Duodenal mucosa (tissue), 2 donors: Measurements from ENCODE around the gene ZNF212.

Experiments used
- H3K27ac ChIP-seq: one replicate; pipeline ENCODE4 v1.7.0; 2013; ENCODE audit warnings: low read depth, low read length
- H3K27me3 ChIP-seq, 2 donors: one replicate each; pipeline ENCODE4 v1.7.0; 2013; ENCODE audit warnings: low read length in 2 of 2, control low read depth in 1 of 2; ENCODE audit not compliant: insufficient read depth in 2 of 2, control insufficient read depth in 1 of 2
- H3K36me3 ChIP-seq, 2 donors: one replicate each; pipeline ENCODE4 v1.7.0; 2013; ENCODE audit warnings: low read length in 2 of 2, control low read depth in 1 of 2; ENCODE audit not compliant: insufficient read depth in 2 of 2, control insufficient read depth in 1 of 2
- H3K4me1 ChIP-seq, 2 donors: one replicate each; pipeline ENCODE4 v1.7.0; 2013; ENCODE audit warnings: low read length in 2 of 2, control low read depth in 1 of 2; ENCODE audit not compliant: insufficient read depth in 2 of 2, control insufficient read depth in 1 of 2
- H3K4me3 ChIP-seq, 2 donors: one replicate each; pipeline ENCODE4 v1.7.0; 2013; ENCODE audit warnings: low read length in 2 of 2, low read depth in 1 of 2
- H3K9ac ChIP-seq, 2 donors: one replicate each; pipeline ENCODE4 v1.7.0; 2013; ENCODE audit warnings: low read length in 2 of 2, low read depth in 1 of 2
- H3K9me3 ChIP-seq, 2 donors: one replicate each; pipeline ENCODE4 v1.7.0; 2013; ENCODE audit warnings: low read length in 2 of 2, control low read depth in 1 of 2; ENCODE audit not compliant: control insufficient read depth in 1 of 2

Gene ZNF212

GRCh38 chr7:149252378-149252777 lies 12.9 kb downstream of the ZNF212 start:
- H3K27me3 ChIP-seq: no peaks in the 10 kb centered on the region
- no peak overlapping the region for H3K27ac ChIP-seq
- H3K4me3 ChIP-seq: no peak overlapping the region
- H3K4me1 ChIP-seq: no peaks in the 10 kb centered on the region
- no peaks in the 10 kb centered on the region for H3K9me3 ChIP-seq
- peaks cover 38 to 65% of the 10 kb centered on the region in 2 donors for H3K36me3 ChIP-seq
- H3K9ac ChIP-seq: no peak overlapping the region

GRCh38 chr7:149253665-149254064 lies 14.2 kb downstream of the ZNF212 start:
- no peak overlapping the region for H3K4me3 ChIP-seq
- H3K27ac ChIP-seq: no peak overlapping the region
- H3K36me3 ChIP-seq: peaks cover 38 to 58% of the 10 kb centered on the region in 2 donors
- H3K9me3 ChIP-seq: no peaks in the 10 kb centered on the region
- no peaks in the 10 kb centered on the region for H3K4me1 ChIP-seq
- H3K27me3 ChIP-seq: no peaks in the 10 kb centered on the region
- no peak overlapping the region for H3K9ac ChIP-seq

- no peak overlapping the region for H3K27ac ChIP-seq
- peaks cover 38 to 55% of the 10 kb centered on the region in 2 donors for H3K36me3 ChIP-seq
- no peak overlapping the region for H3K9ac ChIP-seq
- H3K4me3 ChIP-seq: no peak overlapping the region
- no peaks in the 10 kb centered on the region for H3K27me3 ChIP-seq
- no peaks in the 10 kb centered on the region for H3K4me1 ChIP-seq
- no peaks in the 10 kb centered on the region for H3K9me3 ChIP-seq
Observed at GRCh38 chr7:149254181-149254858, 14.9 kb downstream of the ZNF212 start.

GRCh38 chr7:149255174-149255573 lies 15.7 kb downstream of the ZNF212 start:
- Histone ChIP-seq H3K36me3 (peaks cover 38 to 53% of the 10 kb centered on the region in 2 donors), H3K4me1 (no peaks in the 10 kb centered on the region), H3K27ac (no peak overlapping the region), H3K9ac (no peak overlapping the region), H3K9me3 (no peaks in the 10 kb centered on the region), H3K27me3 (no peaks in the 10 kb centered on the region), H3K4me3 (no peak overlapping the region)

- Histone ChIP-seq H3K9me3 (no peaks in the 10 kb centered on the region), H3K36me3 (peaks cover 31 to 42% of the 10 kb centered on the region in 2 donors), H3K27ac (no peak overlapping the region), H3K4me3 (no peak overlapping the region), H3K27me3 (no peaks in the 10 kb centered on the region), H3K4me1 (peaks cover 5% of the 10 kb centered on the region in 2 donors), H3K9ac (no peak overlapping the region)
Observed at GRCh38 chr7:149256568-149256967, 17.1 kb downstream of the ZNF212 start.

- peaks cover 29 to 37% of the 10 kb centered on the region in 2 donors for H3K36me3 ChIP-seq
- H3K9ac ChIP-seq: no peak overlapping the region
- H3K4me3 ChIP-seq: no peak overlapping the region
- H3K4me1 ChIP-seq: peaks cover 6% of the 10 kb centered on the region in 2 donors
- no peaks in the 10 kb centered on the region for H3K27me3 ChIP-seq
- no peaks in the 10 kb centered on the region for H3K9me3 ChIP-seq
- no peak overlapping the region for H3K27ac ChIP-seq
Observed at GRCh38 chr7:149257146-149257545, 17.7 kb downstream of the ZNF212 start.

- H3K36me3 ChIP-seq: peaks cover 2 to 14% of the 10 kb centered on the region in 2 donors
- peak overlapping the region; percentile 72 for H3K27ac ChIP-seq
- H3K27me3 ChIP-seq: no peaks in the 10 kb centered on the region
- peaks cover 11% of the 10 kb centered on the region in 2 donors for H3K4me1 ChIP-seq
- no peaks in the 10 kb centered on the region for H3K9me3 ChIP-seq
- H3K4me3 ChIP-seq: peak overlapping the region; percentile 67 to 69
- H3K9ac ChIP-seq: peak overlapping the region; percentile 71 to 85
Observed at GRCh38 chr7:149261316-149261828, 21.9 kb downstream of the ZNF212 start.

GRCh38 chr7:149261829-149262617 lies 22.6 kb downstream of the ZNF212 start, which contains the start of gene ZNF783:
Gene ZNF783, plus strand, starts transcription at chr7:149262196. Its CDS starts 138 bp downstream, at chr7:149262334.
- no peaks in the 10 kb centered on the region for H3K27me3 ChIP-seq
- peaks cover 11% of the 10 kb centered on the region in 2 donors for H3K4me1 ChIP-seq
- peak within 1 kb of the TSS; percentile 71 to 85 for H3K9ac ChIP-seq
- H3K9me3 ChIP-seq: no peaks in the 10 kb centered on the region
- peak within 1 kb of the TSS; percentile 72 for H3K27ac ChIP-seq
- H3K36me3 ChIP-seq: peaks cover 7 to 21% of the 10 kb centered on the region in 2 donors
- H3K4me3 ChIP-seq: peak within 1 kb of the TSS; percentile 67 to 70

GRCh38 chr7:149266451-149266850 lies 27.0 kb downstream of the ZNF212 start:
- Histone ChIP-seq H3K27me3 (no peaks in the 10 kb centered on the region), H3K9ac (no peak overlapping the region), H3K36me3 (peaks cover 16 to 38% of the 10 kb centered on the region in 2 donors), H3K27ac (no peak overlapping the region), H3K4me3 (no peak overlapping the region), H3K9me3 (no peaks in the 10 kb centered on the region), H3K4me1 (peaks cover 7% of the 10 kb centered on the region in 2 donors)

GRCh38 chr7:149267733-149268132 lies 28.3 kb downstream of the ZNF212 start:
- no peaks in the 10 kb centered on the region for H3K27me3 ChIP-seq
- H3K9ac ChIP-seq: no peak overlapping the region
- H3K36me3 ChIP-seq: peaks cover 16 to 45% of the 10 kb centered on the region in 2 donors
- no peak overlapping the region for H3K4me3 ChIP-seq
- H3K27ac ChIP-seq: no peak overlapping the region
- H3K4me1 ChIP-seq: peaks cover 2 to 5% of the 10 kb centered on the region in 2 donors
- H3K9me3 ChIP-seq: no peaks in the 10 kb centered on the region
